Ishikawa (cell line): ENCODE measurements around the gene ZNRF4.

Experiments
- CEBPB ChIP-seq: IDR thresholded peaks from 2 replicates; pipeline ENCODE4 v1.6.1; 2012
- CREB1 ChIP-seq: IDR thresholded peaks from 2 replicates; pipeline ENCODE4 v1.6.1; 2012; ENCODE audit warnings: low read depth
- EGR1 ChIP-seq: IDR thresholded peaks from 2 replicates; pipeline ENCODE4 v1.6.1; 2012
- EP300 ChIP-seq: IDR thresholded peaks from 2 replicates; pipeline ENCODE4 v1.6.1; 2012; ENCODE audit warnings: borderline replicate concordance
- FOXM1 ChIP-seq: IDR thresholded peaks from 2 replicates; pipeline ENCODE4 v1.6.1; 2012; ENCODE audit warnings: low read depth, borderline replicate concordance
- MAX ChIP-seq: IDR thresholded peaks from 2 replicates; pipeline ENCODE4 v1.6.1; 2012
- NFIC ChIP-seq: IDR thresholded peaks from 2 replicates; pipeline ENCODE4 v1.6.1; 2012
- RAD21 ChIP-seq: IDR thresholded peaks from 2 replicates; pipeline ENCODE4 v1.6.1; 2012; ENCODE audit warnings: low read depth
- TAF1 ChIP-seq: IDR thresholded peaks from 2 replicates; pipeline ENCODE4 v1.6.1; 2012; ENCODE audit warnings: low read depth, mild to moderate bottlenecking
- TCF12 ChIP-seq: IDR thresholded peaks from 2 replicates; pipeline ENCODE4 v1.6.1; 2012; ENCODE audit warnings: low read depth
- TEAD4 ChIP-seq: IDR thresholded peaks from 2 replicates; pipeline ENCODE4 v1.6.1; 2012
- YY1 ChIP-seq: IDR thresholded peaks from 2 replicates; pipeline ENCODE4 v1.6.1; 2012; ENCODE audit warnings: low read depth
- ZBTB7A ChIP-seq: IDR thresholded peaks from 2 replicates; pipeline ENCODE4 v1.6.1; 2012; ENCODE audit warnings: low read depth
- TF ChIP-seq, protein P1 (sequence below): IDR thresholded peaks from 2 replicates; pipeline ENCODE4 v1.6.1; 2012
- TF ChIP-seq, protein P2 (sequence below): IDR thresholded peaks from 2 replicates; pipeline ENCODE4 v1.6.1; 2012; ENCODE audit warnings: low read depth, mild to moderate bottlenecking

ZNRF4 gene

DNA sequence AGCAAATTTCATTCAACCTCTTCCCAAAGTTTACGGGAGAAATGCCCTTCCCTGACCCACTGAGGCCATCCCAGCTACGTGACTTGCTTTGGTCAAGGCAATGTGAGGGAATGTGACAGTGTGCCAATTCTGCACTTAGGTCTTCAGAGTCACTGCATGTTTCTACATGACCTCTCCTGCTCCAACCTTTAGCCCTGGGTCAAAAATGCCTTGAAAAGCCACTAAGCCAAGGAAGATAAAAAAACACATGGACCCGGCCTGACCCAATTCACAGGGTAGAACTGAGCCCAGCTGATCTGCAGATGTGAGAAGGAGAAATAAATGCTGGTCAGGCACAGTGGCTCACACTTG is 30.0 kb downstream of the ZNRF4 start:
- no peak for TF ChIP-seq RAD21
- no peak for TF ChIP-seq FOXM1
- TF ChIP-seq CEBPB: no peak
- no peak for TF ChIP-seq NFIC
- no peak for TF ChIP-seq TEAD4
- no peak for TF ChIP-seq TAF1
- TF ChIP-seq EGR1: no peak
- TF ChIP-seq, protein P1, sequence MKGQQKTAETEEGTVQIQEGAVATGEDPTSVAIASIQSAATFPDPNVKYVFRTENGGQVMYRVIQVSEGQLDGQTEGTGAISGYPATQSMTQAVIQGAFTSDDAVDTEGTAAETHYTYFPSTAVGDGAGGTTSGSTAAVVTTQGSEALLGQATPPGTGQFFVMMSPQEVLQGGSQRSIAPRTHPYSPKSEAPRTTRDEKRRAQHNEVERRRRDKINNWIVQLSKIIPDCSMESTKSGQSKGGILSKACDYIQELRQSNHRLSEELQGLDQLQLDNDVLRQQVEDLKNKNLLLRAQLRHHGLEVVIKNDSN: no peak
- TF ChIP-seq TCF12: no peak

DNA sequence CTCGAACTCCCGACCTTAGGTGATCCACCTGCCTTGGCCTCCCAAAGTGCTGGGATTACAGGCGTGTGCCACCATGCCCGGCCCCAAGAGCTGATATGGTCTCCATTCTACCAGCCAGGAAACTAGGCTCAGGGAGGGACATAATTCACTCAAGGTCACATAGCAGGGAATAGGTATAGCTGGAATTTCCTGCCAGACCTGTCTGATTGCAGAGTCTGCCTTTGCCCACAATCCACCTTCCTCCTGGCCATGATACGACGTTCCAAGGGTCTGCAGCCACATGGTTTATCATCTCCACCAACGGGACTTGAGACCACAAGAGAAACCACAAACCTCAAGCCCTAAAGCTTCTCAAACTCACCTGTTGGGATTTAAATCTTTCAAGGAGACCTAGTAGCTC is 32.0 kb downstream of the ZNRF4 start:
- TF ChIP-seq ZBTB7A (no peak), FOXM1 (no peak), TAF1 (no peak), YY1 (no peak), RAD21 (no peak), EGR1 (no peak), CEBPB (no peak), MAX (no peak)
- TF ChIP-seq, protein P1: no peak

- TF ChIP-seq EGR1 (no peak), ZBTB7A (no peak), YY1 (no peak), TCF12 (no peak), CREB1 (no peak), EP300 (no peak), TEAD4 (no peak), RAD21 (no peak), MAX (no peak), FOXM1 (no peak), CEBPB (no peak), NFIC (no peak), TAF1 (no peak)
- TF ChIP-seq, protein P1: no peak
- TF ChIP-seq, protein P2, sequence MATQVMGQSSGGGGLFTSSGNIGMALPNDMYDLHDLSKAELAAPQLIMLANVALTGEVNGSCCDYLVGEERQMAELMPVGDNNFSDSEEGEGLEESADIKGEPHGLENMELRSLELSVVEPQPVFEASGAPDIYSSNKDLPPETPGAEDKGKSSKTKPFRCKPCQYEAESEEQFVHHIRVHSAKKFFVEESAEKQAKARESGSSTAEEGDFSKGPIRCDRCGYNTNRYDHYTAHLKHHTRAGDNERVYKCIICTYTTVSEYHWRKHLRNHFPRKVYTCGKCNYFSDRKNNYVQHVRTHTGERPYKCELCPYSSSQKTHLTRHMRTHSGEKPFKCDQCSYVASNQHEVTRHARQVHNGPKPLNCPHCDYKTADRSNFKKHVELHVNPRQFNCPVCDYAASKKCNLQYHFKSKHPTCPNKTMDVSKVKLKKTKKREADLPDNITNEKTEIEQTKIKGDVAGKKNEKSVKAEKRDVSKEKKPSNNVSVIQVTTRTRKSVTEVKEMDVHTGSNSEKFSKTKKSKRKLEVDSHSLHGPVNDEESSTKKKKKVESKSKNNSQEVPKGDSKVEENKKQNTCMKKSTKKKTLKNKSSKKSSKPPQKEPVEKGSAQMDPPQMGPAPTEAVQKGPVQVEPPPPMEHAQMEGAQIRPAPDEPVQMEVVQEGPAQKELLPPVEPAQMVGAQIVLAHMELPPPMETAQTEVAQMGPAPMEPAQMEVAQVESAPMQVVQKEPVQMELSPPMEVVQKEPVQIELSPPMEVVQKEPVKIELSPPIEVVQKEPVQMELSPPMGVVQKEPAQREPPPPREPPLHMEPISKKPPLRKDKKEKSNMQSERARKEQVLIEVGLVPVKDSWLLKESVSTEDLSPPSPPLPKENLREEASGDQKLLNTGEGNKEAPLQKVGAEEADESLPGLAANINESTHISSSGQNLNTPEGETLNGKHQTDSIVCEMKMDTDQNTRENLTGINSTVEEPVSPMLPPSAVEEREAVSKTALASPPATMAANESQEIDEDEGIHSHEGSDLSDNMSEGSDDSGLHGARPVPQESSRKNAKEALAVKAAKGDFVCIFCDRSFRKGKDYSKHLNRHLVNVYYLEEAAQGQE: no peak
Observed at GRCh38 chr19:5489551-5489950, 34.3 kb downstream of the ZNRF4 start.

DNA sequence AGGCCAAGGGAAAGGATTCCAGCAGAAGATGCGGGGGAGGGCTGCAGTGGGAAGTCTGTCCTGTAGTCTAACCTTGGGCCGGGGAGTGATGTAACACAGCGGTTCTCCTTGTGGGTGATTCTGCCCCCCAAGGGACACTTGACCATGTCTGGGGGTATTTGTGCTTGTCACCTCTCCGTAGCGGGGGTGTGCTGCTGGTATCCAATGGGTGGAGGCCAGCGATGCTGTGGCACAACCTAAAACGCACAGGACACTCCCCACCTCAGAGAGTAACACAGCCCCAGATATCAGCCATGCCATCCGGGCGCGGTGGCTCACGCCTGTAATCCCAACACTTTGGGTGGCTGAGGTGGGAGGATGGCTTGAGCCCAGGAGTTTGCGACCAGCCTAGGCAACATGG is 36.3 kb downstream of the ZNRF4 start:
- TF ChIP-seq, protein P2: no peak
- TF ChIP-seq TCF12 (no peak), MAX (no peak), TEAD4 (no peak), FOXM1 (no peak), EGR1 (no peak), YY1 (no peak), NFIC (no peak), CREB1 (no peak), ZBTB7A (no peak), EP300 (no peak), RAD21 (no peak), CEBPB (no peak), TAF1 (no peak)
- TF ChIP-seq, protein P1: no peak

DNA sequence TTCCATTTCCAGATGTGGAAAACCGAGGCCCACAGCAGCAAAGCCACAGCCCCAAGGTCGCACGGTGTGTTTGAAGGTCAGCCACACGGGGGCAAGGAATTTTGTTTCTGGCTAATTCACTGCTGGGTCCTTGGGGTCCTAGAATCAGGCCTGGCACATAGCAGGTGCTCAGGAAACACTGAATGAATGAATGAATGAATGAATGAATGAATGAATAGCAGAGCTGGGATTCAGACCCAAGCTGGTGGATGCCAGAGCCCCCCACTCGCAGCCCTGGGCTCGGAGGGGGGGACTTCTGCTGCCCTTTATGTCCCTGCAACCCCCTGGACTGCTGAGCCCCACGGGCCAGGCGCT is 37.0 kb downstream of the ZNRF4 start:
- TF ChIP-seq, protein P1: no peak
- TF ChIP-seq EP300 (no peak), CEBPB (no peak), TAF1 (no peak)
- TF ChIP-seq, protein P2: no peak
